HG03135 (cell line): ENCODE measurements around the gene BRD3.

Source experiments
- ATAC-seq: cut with Tn5 transposase; IDR thresholded peaks from one replicate; pipeline ENCODE4 v1.9.1; 2021; ENCODE audit warnings: mild to moderate bottlenecking, moderate library complexity; ENCODE audit not compliant: unreplicated experiment

The BRD3 gene

DNA sequence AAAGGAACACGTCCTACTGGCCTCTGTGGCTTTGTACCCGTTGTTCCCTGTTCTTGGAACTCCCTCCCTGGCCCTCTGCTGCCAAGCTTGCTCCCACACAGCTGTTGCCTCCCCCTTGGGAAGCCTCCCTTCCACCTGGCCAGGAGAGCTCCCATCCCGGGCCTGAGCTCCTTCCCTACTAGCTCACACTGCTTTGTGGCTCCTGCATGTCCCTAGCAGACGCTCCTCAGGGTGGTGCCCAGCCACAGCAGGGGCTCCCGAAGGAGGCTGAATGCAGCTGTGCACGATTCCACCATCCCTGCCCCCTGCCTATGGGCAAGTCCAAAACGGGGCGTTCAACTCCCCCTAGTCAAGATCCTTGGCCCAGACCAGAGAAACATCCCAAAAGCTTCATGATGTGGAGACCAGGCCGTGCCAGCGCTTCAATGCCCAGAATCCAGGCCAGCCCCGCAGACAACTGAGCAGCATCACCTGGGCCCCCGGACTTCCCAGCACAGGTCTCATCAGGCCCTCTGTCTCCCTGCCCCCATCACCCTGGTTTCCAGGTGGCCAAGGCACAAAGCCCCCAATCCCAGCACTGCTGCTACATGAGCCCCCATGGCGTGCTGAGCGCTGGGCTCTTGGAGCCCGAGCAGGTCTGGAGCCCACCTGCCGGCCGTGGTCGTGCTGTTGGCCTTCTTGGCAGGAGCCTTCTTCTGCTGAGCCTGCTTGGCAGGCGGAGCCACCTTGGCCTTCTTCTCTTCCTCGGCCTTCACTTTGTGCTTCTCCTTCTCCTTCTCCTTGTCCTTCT, 28.2 kb downstream of the BRD3 start:
- no peak for ATAC-seq

- ATAC-seq = no peak
Measured at GRCh38 chr9:134037641-134038040, 30.2 kb downstream of the BRD3 start.

GRCh38 chr9:134036130-134036529, 31.7 kb downstream of the BRD3 start:
- no peak for ATAC-seq

DNA sequence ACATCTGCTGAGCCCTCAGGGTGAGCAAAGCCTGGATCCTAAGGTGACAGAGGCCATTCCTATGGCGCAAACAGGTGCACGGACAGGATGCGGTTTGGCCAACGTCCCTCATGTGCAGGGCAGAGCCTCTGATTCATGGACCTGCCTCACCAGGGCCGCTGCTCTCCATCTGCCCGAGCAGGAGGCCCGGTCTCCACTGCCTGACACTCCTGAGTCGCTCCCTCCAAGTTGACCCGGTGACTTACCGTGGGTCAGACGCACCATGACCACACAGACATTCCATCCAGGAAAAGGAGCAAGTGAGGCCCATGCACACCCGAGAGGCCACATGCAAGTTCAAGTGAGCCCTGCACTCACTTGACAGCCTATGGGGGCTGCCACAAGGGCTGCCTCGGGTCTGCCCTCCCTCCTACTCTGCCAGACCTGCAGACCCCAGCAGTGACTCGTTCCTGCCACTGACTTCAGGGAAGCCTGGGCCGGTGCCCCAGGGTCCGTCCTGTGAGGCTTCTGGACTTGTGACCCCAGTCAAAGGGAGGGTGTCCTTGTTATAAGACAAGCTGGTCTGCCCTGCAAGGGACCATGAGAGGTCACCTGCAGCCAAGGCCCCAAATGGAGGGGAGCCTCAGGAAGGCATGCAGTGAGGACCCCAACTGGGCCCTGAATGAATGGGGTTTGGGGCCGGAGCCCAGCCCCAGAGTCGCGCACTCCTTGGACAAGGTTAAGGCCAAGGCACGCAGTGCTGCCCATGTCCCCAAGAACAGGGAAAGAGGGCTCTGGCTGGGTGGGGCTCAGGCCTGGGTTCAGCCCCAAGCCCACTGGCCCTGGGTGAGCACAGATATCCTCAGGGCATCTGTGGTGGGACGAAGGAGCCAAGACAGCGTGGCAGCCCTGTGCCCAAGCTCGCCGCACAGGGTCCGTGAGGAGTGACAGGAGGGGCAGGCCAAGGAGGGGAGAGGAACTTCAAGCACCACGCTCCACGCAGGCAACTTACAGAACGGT, 32.5 kb downstream of the BRD3 start:
- ATAC-seq = no peak

DNA sequence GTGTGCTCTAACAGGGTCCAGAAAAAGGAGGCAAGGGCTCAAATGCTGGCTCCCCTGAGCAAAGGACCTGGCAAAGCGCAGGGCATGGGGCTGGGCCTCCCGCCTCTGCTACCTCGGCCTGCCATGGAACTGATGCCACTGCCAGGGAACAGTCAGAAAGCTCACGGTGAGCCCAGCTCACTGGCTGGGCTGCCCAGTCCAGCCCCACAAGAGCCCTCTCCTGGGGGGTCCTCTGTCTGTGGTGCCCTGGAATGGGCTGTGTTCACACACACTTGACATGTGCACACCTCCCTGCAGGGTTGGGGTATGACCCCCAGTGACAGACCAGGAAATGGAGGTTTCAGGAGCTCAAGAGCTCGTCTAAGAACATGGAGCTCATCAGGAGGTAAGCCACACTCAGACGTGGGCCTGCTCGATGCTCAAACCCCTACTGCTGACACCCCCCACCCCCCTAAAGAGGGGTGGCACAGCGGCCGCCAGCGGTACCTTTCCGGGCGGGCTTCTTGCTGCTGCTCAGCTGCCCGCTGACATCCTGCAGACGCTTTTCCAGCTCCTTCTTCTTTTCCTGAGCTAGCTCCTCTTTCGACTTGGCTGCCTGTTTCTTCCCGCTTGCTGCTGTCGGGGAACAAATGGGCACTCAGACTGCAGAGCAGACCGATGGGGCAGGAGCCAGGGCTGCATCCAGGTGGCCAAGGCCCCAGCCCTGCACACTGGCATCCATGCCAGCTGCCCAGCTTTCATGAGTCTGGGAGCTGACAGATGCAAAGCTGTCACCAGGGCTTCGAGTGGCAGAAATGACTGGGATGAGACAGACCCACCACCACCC, 33.4 kb downstream of the BRD3 start:
- ATAC-seq = no peak

DNA sequence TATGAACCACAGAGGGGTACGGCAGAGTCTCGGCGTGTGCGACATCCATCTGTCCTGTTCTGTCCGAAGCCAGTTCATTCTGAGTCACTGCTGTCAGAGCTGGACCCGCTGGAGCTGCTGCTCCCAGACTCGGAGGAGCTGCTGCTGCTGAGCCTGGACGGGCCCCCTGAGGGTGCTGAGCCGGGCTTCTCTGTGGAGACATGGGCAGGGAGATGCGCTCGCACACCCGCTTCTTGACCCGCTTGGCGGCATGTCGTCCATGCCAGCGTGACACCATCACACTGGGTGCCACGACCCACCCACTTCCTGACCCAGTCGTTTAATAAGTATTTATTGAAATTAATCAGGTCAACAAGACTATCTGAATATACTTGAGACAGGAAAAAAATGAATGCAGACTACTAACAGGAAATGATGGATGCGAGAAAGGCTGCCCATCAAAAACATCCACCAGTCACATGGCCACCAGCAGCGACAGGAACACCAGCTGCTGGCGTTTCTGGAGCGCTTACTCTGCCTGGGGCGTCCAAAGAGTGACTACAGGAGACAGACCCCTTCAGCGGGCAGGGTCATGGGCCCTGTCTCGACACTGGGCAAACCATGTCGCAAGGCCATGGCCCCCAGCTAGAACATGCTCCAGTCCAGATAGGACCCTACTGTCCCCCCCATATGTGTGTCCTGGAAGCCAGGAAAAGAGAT, 34.2 kb downstream of the BRD3 start:
- ATAC-seq = no peak

- no peak for ATAC-seq
Measured at GRCh38 chr9:134032456-134033222, 35.2 kb downstream of the BRD3 start.

DNA sequence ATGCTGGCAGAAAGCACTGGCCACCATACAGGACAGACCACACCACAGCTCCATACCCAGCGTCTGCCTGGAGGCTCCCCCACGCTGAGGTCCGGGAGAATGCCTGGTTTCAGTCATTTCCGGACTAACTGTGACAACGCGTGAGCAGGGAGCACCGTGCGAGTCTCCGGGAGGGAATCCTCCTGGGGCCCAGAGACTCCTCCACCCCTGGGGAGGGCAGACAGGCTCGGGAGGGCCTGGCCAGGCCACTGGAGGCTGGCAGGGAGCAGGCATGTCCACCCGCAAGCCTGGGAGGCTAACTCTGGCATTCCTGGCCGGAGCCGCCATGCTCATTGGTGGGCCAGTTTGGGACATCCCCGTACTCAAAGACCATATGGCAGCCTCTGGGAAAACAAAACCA, 36.0 kb downstream of the BRD3 start:
- no peak for ATAC-seq

DNA sequence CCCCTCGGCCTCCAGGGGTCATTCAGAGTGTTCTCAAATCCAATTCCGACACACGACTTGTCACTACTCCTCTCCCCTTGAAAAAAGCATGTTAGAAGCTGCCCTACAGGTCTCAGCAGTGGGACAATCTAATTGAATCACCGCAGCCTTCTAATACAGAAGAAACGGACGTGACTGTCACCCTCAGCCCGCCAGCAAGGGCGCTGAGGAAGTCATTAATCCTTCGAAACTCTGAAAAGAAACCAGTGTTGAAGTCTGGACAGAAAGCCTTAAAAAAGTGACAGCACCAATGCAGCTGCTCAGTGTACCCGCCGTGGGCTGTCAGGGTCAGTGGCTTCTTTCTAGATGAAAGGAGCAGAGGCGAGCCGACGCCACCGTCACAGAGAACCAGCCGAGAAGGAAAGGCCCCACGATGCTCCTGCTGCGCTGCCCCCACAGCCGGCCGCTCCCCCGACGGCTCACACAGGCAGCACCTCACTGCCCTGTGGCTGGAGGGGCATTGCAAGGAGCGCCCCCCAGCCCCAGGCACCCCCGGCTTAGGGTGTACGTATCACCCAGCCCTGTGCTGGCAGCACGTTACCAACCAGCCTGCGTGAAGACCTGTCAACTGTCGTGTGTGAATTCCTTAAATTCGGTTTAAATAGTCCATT, 36.9 kb downstream of the BRD3 start:
- no peak for ATAC-seq

DNA sequence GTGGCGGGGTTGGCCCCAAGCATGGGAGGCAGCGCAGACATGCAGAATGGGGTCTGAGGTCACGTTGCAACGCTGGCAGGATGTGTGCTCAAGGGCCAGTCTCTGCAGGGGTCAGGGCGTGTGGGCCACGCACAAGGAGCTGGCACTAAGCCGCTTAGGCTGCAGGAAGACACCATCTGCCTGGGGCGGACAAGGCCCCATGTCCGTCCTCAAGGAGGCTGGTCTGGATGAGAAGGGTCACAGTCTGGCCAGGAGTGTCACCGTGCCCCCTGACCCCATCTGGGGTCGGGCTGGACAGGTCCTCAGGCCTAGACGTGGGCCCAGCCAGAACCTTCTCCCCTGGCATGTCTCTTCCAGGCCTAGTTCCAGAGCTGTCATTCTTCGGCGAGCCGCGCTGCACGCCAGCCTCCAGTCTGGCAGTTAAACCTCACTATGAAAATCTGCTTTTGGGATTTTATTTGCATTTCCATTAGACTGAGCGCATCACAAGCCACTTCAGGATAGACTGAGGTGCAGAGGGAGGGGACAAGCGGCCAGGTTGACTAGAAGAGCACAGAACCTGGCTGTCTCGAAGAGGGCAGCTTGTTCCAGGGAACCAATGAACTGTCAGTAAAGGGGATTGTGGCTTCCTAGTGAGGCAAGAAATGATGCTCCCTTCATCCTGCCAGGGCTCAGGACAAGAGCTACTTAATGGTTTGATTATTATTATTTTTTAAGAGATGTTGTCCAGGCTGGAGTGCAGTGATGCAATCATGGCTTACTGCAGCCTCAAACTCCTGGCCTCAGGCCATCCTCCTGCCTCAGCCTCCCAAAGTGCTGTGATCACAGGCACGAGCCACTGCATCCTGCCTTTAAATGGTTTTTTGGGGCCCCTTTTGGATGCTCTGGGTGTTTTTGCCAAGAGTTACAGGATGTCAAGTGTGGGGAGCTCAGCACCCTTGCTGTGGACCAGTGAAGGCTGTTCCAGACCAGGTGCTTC, 38.3 kb downstream of the BRD3 start:
- ATAC-seq = no peak

GRCh38 chr9:134028575-134029247, 39.1 kb downstream of the BRD3 start:
- ATAC-seq = no peak

DNA sequence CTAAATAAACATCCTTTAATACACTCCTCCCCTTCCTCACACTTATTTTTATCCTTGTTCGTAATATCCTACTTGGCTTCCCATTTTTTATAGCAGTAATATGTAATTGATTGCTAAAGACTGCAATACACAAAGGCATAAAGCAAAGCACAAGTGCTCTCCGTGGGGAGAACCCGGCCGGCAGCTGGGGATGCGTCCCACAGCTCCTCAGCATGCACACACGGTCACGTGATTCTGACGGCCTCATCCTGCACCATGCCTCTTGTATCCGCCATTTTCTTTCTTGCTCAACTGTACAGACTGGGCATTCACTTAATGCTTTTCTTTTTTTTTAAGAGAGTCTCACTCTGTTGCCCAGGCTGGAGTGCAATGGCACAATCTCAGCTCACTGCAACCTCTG, 39.8 kb downstream of the BRD3 start:
- ATAC-seq = no peak

DNA sequence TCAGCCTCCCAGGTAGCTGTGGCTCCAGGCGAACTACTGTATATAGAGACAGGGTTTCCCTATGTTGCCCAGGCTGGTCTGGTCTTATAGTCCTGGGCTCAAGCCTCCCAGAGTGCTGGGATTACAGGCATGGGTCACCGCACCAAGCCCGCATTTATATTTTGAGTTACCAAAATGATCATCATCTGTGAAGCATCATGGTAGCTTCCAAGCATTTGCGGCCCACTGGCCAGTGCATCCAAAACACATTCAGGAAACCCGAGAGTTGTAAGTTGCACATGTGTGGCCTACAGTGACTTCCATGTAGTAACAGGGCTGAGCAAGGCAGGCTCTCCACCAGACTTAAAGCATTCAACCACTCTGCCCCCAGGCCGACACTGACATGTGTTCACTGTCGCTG, 40.3 kb downstream of the BRD3 start:
- no peak for ATAC-seq

- no peak for ATAC-seq
Measured at GRCh38 chr9:134026981-134027380, 40.8 kb downstream of the BRD3 start.

DNA sequence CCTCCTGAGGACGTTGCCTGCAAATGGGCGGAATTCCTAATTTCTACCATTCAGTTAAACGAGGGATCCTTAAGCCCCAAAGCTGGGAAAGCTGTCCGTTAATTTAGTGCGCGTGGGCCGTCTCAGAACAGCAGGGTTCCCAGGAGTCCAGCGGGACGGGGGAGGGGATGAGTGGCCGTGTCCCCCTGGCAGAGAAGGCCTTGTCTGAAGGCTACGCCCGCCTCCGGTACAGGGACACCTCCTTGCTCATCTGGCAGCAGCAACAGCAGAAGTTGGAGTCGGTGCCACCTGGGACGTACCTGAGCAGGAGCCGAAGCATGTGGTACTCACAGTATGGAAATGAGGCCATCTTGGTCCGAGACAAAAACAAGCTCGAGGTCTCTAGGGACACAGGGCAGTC, 41.2 kb downstream of the BRD3 start:
- ATAC-seq = no peak

DNA sequence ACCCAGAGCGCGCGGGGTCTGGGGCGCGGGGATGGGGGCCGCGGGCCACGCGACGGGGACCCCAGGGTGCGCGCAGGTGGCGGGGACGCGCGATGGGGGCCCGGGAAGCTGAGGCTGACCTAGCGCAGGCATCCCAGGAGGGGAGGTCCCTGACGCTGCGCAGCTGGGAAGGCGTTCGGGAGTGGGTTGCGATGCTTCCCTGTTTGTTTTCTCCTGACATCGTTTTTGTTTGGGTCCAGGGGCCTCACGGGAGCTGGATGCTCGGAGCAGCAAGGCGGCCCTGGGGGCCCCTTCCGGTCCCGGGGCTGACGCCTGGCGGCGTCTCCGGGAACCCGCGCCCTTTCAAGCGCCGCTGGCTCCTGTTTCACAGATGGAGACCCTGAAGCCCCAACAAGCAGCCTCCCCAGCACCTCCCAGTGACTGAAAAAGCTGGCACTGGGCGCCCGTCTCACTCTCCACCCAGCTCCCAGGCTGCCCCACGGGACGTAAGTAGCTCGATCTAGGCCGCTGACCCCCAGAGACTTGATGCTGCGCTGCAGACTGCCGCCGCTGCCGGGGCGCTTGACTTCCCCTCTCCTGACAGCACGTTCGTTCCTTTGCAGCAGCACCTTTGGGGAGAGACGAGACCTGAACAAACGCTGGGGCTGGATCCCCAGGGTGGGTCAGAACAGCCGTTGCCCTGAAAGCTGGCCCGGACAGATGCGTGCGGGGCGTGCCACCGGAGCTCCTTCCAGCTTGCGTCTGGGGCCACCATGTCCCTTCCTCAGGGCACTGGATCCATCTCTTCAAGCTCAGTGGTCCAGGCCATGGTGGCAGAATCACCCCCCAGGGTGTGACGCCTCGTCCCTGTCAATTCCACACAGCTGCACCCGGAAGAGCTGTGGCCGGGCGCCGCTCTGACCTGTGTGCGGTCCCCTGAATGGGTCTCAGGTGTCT, 42.0 kb downstream of the BRD3 start:
- peak; percentile 37 for ATAC-seq
